ENCODE measurements around the gene OSBPL10.

The OSBPL10 gene

DNA sequence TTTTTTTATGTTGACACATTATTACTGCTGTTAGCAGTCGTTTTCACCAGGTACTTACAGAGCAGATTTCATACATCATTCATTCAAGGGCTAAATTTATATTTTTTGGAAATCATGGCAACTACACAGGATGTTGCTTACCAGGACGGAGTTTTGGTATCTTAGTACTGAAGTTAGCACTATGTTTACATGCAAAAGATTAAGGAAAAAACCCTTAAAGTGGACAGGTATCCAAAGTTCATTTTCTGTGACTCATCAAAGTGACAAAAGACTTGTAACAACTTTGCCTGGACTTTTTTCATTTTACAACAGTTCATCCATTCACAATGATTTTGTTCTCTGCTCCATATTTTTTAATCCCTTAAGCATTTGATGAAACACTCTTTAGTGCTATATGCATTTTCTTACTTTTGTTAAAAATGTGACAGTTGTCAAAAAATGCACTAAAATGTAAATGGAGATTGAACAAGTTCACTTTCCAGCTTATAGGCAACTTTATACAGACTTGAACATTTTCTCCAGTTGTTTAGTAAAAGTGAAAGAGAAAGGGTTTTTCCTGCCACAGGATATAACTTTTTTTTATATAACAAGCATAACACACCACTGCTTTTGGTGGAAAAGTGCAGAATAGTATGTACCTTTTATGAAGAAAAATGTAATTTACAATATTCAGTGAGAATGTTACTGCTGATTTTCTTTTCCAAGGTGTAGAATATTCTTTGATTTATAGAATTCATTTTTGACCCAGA is 344.2 kb downstream of the OSBPL10 start:
- no peak for DNase-seq

- no peak for DNase-seq
These were observed 345.0 kb downstream of the OSBPL10 start for GRCh38 chr3:31636049-31636448.

DNA sequence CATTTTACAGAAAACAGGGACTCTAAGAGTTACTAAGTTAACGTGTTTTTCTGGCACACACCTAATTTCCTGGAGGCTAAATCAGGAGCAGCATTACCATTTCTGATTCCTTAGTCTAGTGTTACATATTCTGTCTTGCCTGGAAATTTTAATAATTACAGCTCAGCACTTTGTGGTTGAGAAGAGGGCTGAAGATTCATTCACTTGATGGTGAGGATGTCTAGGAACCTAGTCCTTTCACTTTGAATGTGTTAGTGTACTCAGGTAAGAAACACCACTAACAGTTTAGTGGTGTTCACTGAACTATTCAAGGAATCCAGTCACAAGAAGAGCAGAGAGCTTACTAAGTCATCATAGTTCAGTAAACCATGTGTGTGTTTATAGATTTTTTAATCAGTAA is 345.5 kb downstream of the OSBPL10 start:
- DNase-seq = no peak

- DNase-seq = no peak
These were observed 346.6 kb downstream of the OSBPL10 start for GRCh38 chr3:31634476-31634875.

DNA sequence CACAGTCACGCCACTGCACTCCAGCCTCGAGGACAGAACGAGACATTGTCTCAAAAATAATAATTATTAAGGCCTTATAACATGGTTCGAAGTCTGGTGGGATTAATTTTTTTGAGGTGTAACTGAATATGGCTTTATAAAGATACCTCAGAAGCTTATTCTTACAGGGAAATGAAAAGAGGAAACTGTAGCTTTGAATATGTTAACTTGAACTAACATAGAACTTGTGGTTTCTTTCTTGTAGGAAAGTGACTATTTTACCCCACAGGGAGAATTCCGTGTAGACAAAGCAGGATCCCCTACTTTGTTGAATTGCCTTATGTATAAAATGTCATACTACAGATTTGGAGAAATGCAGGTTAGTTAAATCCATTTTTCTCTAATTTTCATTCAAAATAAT is 352.0 kb downstream of the OSBPL10 start:
- DNase-seq = no peak

DNA sequence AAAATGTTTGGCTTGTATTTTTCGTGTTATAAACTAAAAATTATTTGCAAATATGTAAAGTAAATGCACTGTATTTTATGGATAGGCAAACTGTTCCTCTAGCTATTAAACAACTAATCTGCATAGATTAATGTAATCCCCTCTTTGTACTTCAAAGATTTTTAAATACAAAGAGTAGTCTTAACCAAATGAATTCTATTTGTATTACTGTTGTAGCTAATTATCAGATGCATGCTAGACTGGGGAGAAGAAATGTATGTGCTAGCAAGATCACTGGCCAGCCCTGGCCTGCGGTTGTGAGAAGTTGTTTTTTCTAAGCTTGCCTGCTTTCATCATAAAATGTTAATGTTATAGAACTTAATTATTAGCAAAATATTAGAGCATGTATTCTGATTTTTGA is 355.7 kb downstream of the OSBPL10 start:
- no peak for DNase-seq

GRCh38 chr3:31624083-31624709 is 356.9 kb downstream of the OSBPL10 start:
- DNase-seq = no peak

DNA sequence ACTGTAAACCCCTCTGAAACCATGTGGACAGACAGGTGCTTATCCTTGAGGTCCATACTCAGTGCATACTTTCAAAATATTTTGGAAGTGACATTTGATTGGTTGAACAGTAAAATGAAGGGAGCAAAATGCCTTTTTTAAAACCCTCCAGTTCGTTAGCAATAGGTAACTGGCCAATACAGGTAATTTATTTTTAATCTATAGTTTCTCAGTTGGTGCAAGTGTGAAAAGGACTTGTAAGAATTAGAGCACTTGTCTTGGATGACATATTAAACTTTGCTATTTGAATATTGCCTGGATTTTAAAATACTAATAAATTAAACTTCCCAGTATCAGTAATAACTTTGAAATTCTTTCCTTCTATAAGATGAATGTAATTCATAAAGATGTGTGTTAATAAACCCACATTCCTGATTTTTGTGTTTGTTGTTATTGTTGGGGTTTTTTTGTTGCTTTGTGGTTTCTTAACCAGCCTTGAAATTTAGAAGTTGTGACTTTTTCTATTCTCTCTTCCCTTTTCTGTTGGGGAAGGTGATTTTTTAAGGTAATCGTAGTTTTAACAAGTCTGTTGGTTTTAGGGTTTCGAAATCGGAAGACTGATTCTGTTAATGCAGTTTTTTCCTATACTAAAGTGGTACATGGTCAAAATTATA is 358.3 kb downstream of the OSBPL10 start:
- no peak for DNase-seq

- no peak for DNase-seq
These were observed 359.7 kb downstream of the OSBPL10 start for GRCh38 chr3:31621314-31621713.

- DNase-seq = no peak
These were observed 360.4 kb downstream of the OSBPL10 start for GRCh38 chr3:31620656-31621055.

GRCh38 chr3:31616711-31617110 is 364.4 kb downstream of the OSBPL10 start:
- DNase-seq = no peak

DNA sequence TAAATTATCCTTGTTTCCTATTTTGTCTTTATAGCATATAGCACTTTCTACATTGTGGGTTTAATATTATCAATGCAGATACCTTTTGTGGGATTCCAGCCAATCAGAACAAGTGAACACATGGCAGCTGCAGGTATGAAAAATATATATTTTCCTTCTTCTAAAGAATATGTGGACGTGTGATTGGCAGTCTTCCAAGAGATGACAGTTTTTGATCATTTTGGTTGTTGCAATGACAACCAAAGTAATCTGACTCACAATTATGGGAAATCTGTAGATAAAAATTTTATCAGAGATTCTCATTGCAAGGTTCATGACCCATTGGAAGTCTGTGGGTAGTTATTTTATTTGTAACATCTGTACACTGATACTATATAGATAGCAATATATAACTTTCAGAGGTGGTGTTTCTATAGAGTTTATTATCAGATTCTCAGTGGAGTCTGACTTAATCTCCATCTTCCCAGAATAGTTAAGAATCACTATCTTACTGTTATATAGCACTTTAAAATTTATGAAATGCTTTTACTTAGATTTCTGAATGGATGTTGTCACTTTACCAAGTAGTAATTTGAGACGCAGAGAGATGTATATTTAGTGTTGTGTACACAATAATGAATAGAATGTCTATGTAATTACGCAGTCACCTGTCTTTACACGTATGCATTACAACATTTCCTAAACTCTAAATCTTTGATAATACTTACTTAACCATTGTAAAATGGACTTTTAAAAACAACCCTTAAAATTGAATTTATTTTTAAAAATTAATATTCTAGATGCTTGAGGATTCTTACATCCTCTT is 365.8 kb downstream of the OSBPL10 start:
- no peak for DNase-seq

DNA sequence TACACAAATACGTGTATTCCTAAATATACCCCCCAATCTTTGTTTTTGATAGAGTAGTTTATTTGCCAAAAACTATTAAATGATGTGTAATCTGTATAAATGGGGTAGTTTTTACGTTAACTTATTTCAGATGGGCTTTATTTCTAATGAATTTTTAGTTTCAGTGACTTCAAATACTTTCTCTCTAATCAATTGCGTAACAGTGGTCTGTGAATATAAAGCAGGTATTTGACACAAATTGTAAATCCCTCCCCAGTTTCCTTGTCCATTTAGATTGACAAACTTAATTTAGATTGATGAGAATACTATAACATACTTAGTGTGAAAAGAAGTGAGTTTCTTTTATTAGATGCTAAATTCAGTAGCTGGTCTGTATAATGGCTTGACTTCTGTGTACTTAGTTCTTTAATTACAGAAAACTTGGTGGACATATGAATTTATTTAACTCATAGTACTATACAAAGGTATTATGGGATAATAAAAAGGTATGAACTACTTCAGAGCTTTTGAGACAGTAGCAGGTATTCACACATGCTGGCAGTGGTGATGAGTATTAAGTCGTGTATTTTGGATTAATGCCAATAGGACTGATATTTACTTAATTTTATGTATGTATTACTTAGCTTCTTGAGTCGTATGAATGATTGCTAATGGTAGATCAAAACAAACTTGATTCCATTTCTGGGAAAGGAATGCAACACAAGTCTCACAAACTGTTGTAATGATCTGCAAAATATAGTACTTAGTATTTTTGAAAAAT is 366.7 kb downstream of the OSBPL10 start:
- no peak for DNase-seq

DNA sequence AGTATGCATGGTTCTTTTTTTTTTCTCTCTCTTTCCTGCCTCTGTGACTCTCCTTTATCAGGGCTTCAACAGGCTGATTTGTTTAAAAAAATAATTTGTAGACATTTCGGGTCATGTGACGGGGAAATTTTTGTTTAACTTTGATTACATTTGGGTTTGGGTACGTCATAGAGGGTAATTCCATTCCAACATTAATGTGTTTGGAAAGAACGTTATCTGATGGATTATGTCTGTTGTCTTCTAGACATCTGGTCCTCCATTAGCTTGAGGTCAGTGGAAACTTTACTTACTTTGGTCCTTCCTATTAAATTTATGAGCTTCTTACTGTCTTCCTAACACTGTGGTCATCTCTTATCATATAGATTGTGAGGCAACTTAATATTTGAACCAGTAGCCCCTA is 367.4 kb downstream of the OSBPL10 start:
- no peak for DNase-seq

- DNase-seq = no peak
These were observed 367.9 kb downstream of the OSBPL10 start for GRCh38 chr3:31613177-31613576.
